ENCODE results near the gene GALNT18. TPM values are rescaled to one million over a fixed set of nuclear protein-coding genes. Genes with fewer than 3 reads are reported as not detected.

The GALNT18 gene
- total RNA-seq, 1 donor from 2014 or later: 6.6 TPM

- TF ChIP-seq CTCF (IDR thresholded peaks at IDR 0.05; ENCODE audit: insufficient read depth, low read length, poor library complexity, severe bottlenecking): no peak
- Histone ChIP-seq H3K36me3 (ENCODE audit: control insufficient read depth, insufficient read depth, low read length) (no peaks in the 10 kb centered on the region), H3K27me3 (ENCODE audit: control insufficient read depth, insufficient read depth, low read length) (no peaks in the 10 kb centered on the region), H3K4me3 (ENCODE audit: low read depth, low read length) (no peak overlapping the region)
- no peak for DNase-seq (ENCODE audit: low read depth)
Measured at GRCh38 chr11:11320825-11321224, 301.0 kb downstream of the GALNT18 start.

DNA sequence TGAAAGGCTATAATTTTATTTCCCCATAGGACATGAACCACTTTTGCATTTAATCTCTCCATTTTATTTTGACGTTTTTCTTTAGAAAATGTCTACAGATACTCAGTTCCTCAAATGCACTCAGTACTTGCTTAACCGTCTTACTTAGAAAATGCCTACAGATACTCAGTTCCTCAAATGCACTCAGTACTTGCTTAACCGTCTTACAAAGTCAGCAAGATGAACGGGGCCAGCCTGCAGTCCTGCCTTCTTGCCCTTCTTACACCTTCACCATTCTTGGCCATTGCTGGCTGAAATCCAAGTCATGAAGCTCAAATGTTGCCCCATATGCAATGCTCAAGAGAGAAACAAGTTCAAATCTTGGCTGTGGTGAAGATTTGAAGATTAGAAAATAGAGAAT lies 302.8 kb downstream of the GALNT18 start:
- TF ChIP-seq CTCF (IDR thresholded peaks at IDR 0.05; ENCODE audit: insufficient read depth, low read length, poor library complexity, severe bottlenecking): no peak
- Histone ChIP-seq H3K4me3 (ENCODE audit: low read depth, low read length) (no peak overlapping the region), H3K27me3 (ENCODE audit: control insufficient read depth, insufficient read depth, low read length) (no peaks in the 10 kb centered on the region), H3K36me3 (ENCODE audit: control insufficient read depth, insufficient read depth, low read length) (no peaks in the 10 kb centered on the region)
- no peak for DNase-seq (ENCODE audit: low read depth)

- DNase-seq (ENCODE audit: low read depth): no peak
- TF ChIP-seq CTCF (IDR thresholded peaks at IDR 0.05; ENCODE audit: insufficient read depth, low read length, poor library complexity, severe bottlenecking): no peak
- H3K4me3 ChIP-seq (ENCODE audit: low read depth, low read length): no peak overlapping the region
- no peaks in the 10 kb centered on the region for H3K27me3 ChIP-seq (ENCODE audit: control insufficient read depth, insufficient read depth, low read length)
- H3K36me3 ChIP-seq (ENCODE audit: control insufficient read depth, insufficient read depth, low read length): no peaks in the 10 kb centered on the region
Measured at GRCh38 chr11:11318461-11318860, 303.3 kb downstream of the GALNT18 start.

DNA sequence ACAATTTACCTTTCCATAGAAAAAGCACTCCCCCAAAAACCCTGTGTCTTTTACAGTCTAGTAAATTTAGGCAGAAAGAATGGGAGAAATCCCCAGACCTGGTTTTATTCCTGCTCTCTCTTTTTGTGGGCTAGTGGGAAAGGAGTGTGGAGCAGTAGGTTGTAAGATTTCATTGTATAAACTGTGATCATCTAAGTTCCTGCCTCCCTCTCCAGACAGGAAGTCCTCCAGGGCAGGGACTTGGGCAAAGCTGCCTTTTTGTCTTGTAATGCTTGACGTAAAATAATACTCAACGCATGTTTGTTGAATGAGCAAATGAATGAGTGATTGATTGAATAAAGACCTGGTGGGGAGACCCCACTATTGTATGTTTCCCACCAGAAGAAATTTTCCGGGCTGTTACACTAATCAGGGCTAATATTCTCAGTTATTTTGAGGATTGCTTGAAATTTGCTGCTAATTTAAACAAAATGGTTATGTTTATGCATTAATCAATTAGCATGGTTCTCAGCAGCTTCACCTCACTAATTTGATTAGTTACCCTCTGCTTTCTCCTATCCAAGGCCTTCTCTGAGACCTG lies 305.1 kb downstream of the GALNT18 start:
- TF ChIP-seq CTCF (IDR thresholded peaks at IDR 0.05; ENCODE audit: insufficient read depth, low read length, poor library complexity, severe bottlenecking): no peak
- Histone ChIP-seq H3K36me3 (ENCODE audit: control insufficient read depth, insufficient read depth, low read length) (no peaks in the 10 kb centered on the region), H3K27me3 (ENCODE audit: control insufficient read depth, insufficient read depth, low read length) (no peaks in the 10 kb centered on the region), H3K4me3 (ENCODE audit: low read depth, low read length) (no peak overlapping the region)
- no peak for DNase-seq (ENCODE audit: low read depth)

- Histone ChIP-seq H3K27me3 (ENCODE audit: control insufficient read depth, insufficient read depth, low read length) (no peaks in the 10 kb centered on the region), H3K36me3 (ENCODE audit: control insufficient read depth, insufficient read depth, low read length) (no peaks in the 10 kb centered on the region), H3K4me3 (ENCODE audit: low read depth, low read length) (no peak overlapping the region)
- no peak for DNase-seq (ENCODE audit: low read depth)
- no peak for TF ChIP-seq CTCF (IDR thresholded peaks at IDR 0.05; ENCODE audit: insufficient read depth, low read length, poor library complexity, severe bottlenecking)
Measured at GRCh38 chr11:11313902-11314692, 307.7 kb downstream of the GALNT18 start.
